C4-2B (cell line): ENCODE results near the gene PBX1.

ENCODE experiments used
- H3K27ac ChIP-seq: fragments of 450-650 bp; 2 replicates; pipeline ENCODE4 v1.5.1; 2017
- CTCF ChIP-seq: fragments of 450-650 bp; conservative IDR thresholded peaks from 2 replicates; pipeline ENCODE4 v1.5.1; 2017; ENCODE audit warnings: mild to moderate bottlenecking
- ZFX ChIP-seq: fragments of 450-650 bp; IDR thresholded peaks from 2 replicates; pipeline ENCODE4 v1.6.1; 2017

PBX1 gene

GRCh38 chr1:164707868-164708331 lies 148.9 kb downstream of the PBX1 start:
- H3K27ac ChIP-seq: no peak overlapping the region

GRCh38 chr1:164708596-164708995 lies 149.6 kb downstream of the PBX1 start:
- H3K27ac ChIP-seq: no peak overlapping the region
- TF ChIP-seq CTCF (no peak), ZFX (no peak)

More at GRCh38 chr1:164707868-164708331, 148.9 kb downstream of the PBX1 start:
- TF ChIP-seq CTCF (no peak), ZFX (no peak)

GRCh38 chr1:164709126-164709525 lies 150.1 kb downstream of the PBX1 start:
- no peak overlapping the region for H3K27ac ChIP-seq
- no peak for TF ChIP-seq ZFX
- no peak for TF ChIP-seq CTCF

GRCh38 chr1:164709541-164710278 lies 150.7 kb downstream of the PBX1 start:
- no peak overlapping the region for H3K27ac ChIP-seq
- no peak for TF ChIP-seq CTCF
- no peak for TF ChIP-seq ZFX

- H3K27ac ChIP-seq: no peak overlapping the region
Observed at GRCh38 chr1:164712131-164713036, 153.4 kb downstream of the PBX1 start.

GRCh38 chr1:164713456-164714207 lies 154.6 kb downstream of the PBX1 start:
- H3K27ac ChIP-seq: no peak overlapping the region
- TF ChIP-seq CTCF: no peak
- no peak for TF ChIP-seq ZFX

More at GRCh38 chr1:164712131-164713036, 153.4 kb downstream of the PBX1 start:
- TF ChIP-seq ZFX: no peak
- TF ChIP-seq CTCF: no peak
